ENCODE measurements around the gene CYREN. TPM values are rescaled to one million over a fixed set of nuclear protein-coding genes. Genes with fewer than 3 reads are reported as not detected.
"Not testable (repeated sequence)": the region's sequence is repeated elsewhere in the genome, so short reads cannot be mapped to it uniquely, and the experiment has no call there.

CYREN gene
- total and polyA plus RNA-seq, 4 donors = 22.4 to 50.2 (median 39.7) TPM

GRCh38 chr7:135143885-135144668 is 26.4 kb downstream of the CYREN start:
- Histone ChIP-seq H3K27ac (ENCODE audit: low read depth in 1 of 2, low read length in 1 of 2) (peak overlapping the region in 1 of 2 donors; percentile 79), H3K36me3 (ENCODE audit: control insufficient read depth in 4 of 4, insufficient read depth in 4 of 4, low read length in 4 of 4) (no peaks in the 10 kb centered on the region), H3K9me3 (ENCODE audit: control insufficient read depth in 4 of 4, insufficient read depth in 3 of 4, low read length in 3 of 4) (no peaks in the 10 kb centered on the region), H3K27me3 (ENCODE audit: control insufficient read depth in 3 of 3, insufficient read depth in 3 of 3, low read length in 2 of 3) (no peaks in the 10 kb centered on the region), H3K9ac (ENCODE audit: insufficient read depth in 1 of 2, low read length in 2 of 2) (no peak overlapping the region), H3K4me3 (no peak overlapping the region), H3K4me1 (ENCODE audit: control insufficient read depth in 5 of 5, insufficient read depth in 5 of 5, low read length in 5 of 5) (peaks cover 0 to 3% (median 2%) of the 10 kb centered on the region in 5 donors)
- ATAC-seq (ENCODE audit: insufficient read depth, low FRiP score) (no peak), DNase-seq (no peak)
- 78 to 93% methylated on average over 3 of the region's 3 CpGs for WGBS, 2 donors
- no peak for TF ChIP-seq CTCF (IDR thresholded peaks at IDR 0.05; ENCODE audit: control extremely low read depth, extremely low read depth)

GRCh38 chr7:135129579-135129978 is 40.9 kb downstream of the CYREN start:
- Histone ChIP-seq H3K27me3 (ENCODE audit: control insufficient read depth in 3 of 3, insufficient read depth in 3 of 3, low read length in 2 of 3) (no peaks in the 10 kb centered on the region), H3K4me3 (no peak overlapping the region), H3K9ac (ENCODE audit: insufficient read depth in 1 of 2, low read length in 2 of 2) (no peak overlapping the region), H3K36me3 (ENCODE audit: control insufficient read depth in 4 of 4, insufficient read depth in 4 of 4, low read length in 4 of 4) (no peaks in the 10 kb centered on the region), H3K4me1 (ENCODE audit: control insufficient read depth in 5 of 5, insufficient read depth in 5 of 5, low read length in 5 of 5) (peaks cover 0 to 4% (median 0%) of the 10 kb centered on the region in 5 donors), H3K27ac (ENCODE audit: low read depth in 1 of 2, low read length in 1 of 2) (no peak overlapping the region), H3K9me3 (ENCODE audit: control insufficient read depth in 4 of 4, insufficient read depth in 3 of 4, low read length in 3 of 4) (no peaks in the 10 kb centered on the region)
- no peak for TF ChIP-seq CTCF (IDR thresholded peaks at IDR 0.05; ENCODE audit: control extremely low read depth, extremely low read depth)
- ATAC-seq (ENCODE audit: insufficient read depth, low FRiP score) (no peak), DNase-seq (no peak)

GRCh38 chr7:135128931-135129330 is 41.6 kb downstream of the CYREN start:
- no peak for ATAC-seq (ENCODE audit: insufficient read depth, low FRiP score)
- TF ChIP-seq CTCF (IDR thresholded peaks at IDR 0.05; ENCODE audit: control extremely low read depth, extremely low read depth) = no peak
- peaks cover 0 to 4% (median 0%) of the 10 kb centered on the region in 5 donors for H3K4me1 ChIP-seq (ENCODE audit: control insufficient read depth in 5 of 5, insufficient read depth in 5 of 5, low read length in 5 of 5)
- no peaks in the 10 kb centered on the region for H3K27me3 ChIP-seq (ENCODE audit: control insufficient read depth in 3 of 3, insufficient read depth in 3 of 3, low read length in 2 of 3)
- H3K36me3 ChIP-seq (ENCODE audit: control insufficient read depth in 4 of 4, insufficient read depth in 4 of 4, low read length in 4 of 4) = no peaks in the 10 kb centered on the region
- H3K27ac ChIP-seq (ENCODE audit: low read depth in 1 of 2, low read length in 1 of 2) = no peak overlapping the region
- no peak overlapping the region for H3K4me3 ChIP-seq
- no peaks in the 10 kb centered on the region for H3K9me3 ChIP-seq (ENCODE audit: control insufficient read depth in 4 of 4, insufficient read depth in 3 of 4, low read length in 3 of 4)
- no peak for DNase-seq
- 91 to 100% methylated on average over 1 of the region's 1 CpG for WGBS, 2 donors
- H3K9ac ChIP-seq (ENCODE audit: insufficient read depth in 1 of 2, low read length in 2 of 2) = no peak overlapping the region

GRCh38 chr7:135124631-135125030 is 45.9 kb downstream of the CYREN start:
- ATAC-seq (ENCODE audit: insufficient read depth, low FRiP score); H3K27me3 ChIP-seq (ENCODE audit: control insufficient read depth in 3 of 3, insufficient read depth in 3 of 3, low read length in 2 of 3); H3K27ac ChIP-seq (ENCODE audit: low read depth in 1 of 2, low read length in 1 of 2); DNase-seq; H3K9me3 ChIP-seq (ENCODE audit: control insufficient read depth in 4 of 4, insufficient read depth in 3 of 4, low read length in 3 of 4); H3K4me3 ChIP-seq; H3K36me3 ChIP-seq (ENCODE audit: control insufficient read depth in 4 of 4, insufficient read depth in 4 of 4, low read length in 4 of 4); H3K9ac ChIP-seq (ENCODE audit: insufficient read depth in 1 of 2, low read length in 2 of 2); H3K4me1 ChIP-seq (ENCODE audit: control insufficient read depth in 5 of 5, insufficient read depth in 5 of 5, low read length in 5 of 5): not testable (repeated sequence)
- WGBS, 2 donors = 90 to 94% methylated on average over 3 of the region's 3 CpGs

All from lung (tissue), 12 donors.